ENCODE results near the gene WNT2B. TPM values are rescaled to one million over a fixed set of nuclear protein-coding genes. Genes with fewer than 3 reads are reported as not detected.

WNT2B gene
- total RNA-seq, 1 experiment from 2014 or later = 0.68 TPM

DNA sequence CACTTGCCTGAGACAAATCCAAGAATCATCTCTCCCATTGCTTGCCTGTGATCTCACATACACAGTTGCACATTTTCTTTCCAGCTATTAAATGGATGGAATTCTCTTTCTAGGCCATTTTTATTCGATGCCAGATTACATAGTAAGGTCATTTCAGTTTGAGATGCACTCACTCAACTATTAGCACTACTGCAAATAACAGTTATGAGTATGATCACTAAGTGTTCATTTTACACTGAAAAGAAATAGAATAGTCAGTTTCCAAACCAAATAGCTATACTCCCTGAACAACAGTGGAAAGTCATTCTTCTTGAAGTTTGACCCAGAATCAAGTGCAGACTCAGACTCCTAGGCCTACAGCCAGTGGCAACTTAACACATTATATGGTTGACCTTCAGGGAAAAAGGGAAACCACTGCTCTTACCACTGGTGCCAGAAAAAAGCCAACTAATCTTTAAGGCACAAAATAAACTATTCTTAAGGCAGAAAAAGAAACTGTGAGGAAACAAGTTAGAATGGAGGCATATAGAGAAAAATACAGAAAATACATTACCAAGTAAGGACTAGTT, 31.5 kb downstream of the WNT2B start:
- no peaks in the 10 kb centered on the region for H3K79me1 ChIP-seq (ENCODE audit: insufficient read depth, low read depth, low read length, poor library complexity, severe bottlenecking)
- H3K14ac ChIP-seq (ENCODE audit: insufficient read depth, low read length) = no peak overlapping the region
- no peak overlapping the region for H2AK5ac ChIP-seq (ENCODE audit: insufficient read length, low read length)
- no peak overlapping the region for H4K8ac ChIP-seq (replicated peaks; ENCODE audit: insufficient read length, low read depth, low read length)
- no peak overlapping the region for H2BK20ac ChIP-seq (ENCODE audit: low read depth, low read length, poor library complexity, severe bottlenecking)
- H4K20me1 ChIP-seq (ENCODE audit: control insufficient read depth, insufficient read depth, insufficient read length) = no peaks in the 10 kb centered on the region
- H3K27ac ChIP-seq (ENCODE audit: insufficient read length, low read depth, low read length) = no peak overlapping the region
- H3K27me3 Mint-ChIP-seq (ENCODE audit: low read depth) = no peaks in the 10 kb centered on the region
- no peaks in the 10 kb centered on the region for H3K23me2 ChIP-seq (ENCODE audit: insufficient read length, low read depth, low read length, poor library complexity, severe bottlenecking)
- no peaks in the 10 kb centered on the region for H3K9me3 ChIP-seq (ENCODE audit: control insufficient read depth, low read depth, low read length)
- H3K4me1 Mint-ChIP-seq = no peaks in the 10 kb centered on the region
- no peaks in the 10 kb centered on the region for H3K79me2 ChIP-seq (ENCODE audit: insufficient read depth, low read length)
- H3K9me3 Mint-ChIP-seq = no peaks in the 10 kb centered on the region
- H3K4me1 ChIP-seq (ENCODE audit: insufficient read depth, low read length) = no peaks in the 10 kb centered on the region
- no CpG with 5 or more reads among the region's 1 CpG for WGBS (ENCODE audit: extremely low coverage, insufficient read length, low lambda C conversion rate)
- no peak overlapping the region for H3K56ac ChIP-seq (ENCODE audit: insufficient read length, low read depth, low read length)
- DNase-seq = no peak
- no peak overlapping the region for H4K5ac ChIP-seq (ENCODE audit: insufficient read length, low read depth, low read length)
- H3K4me2 ChIP-seq (ENCODE audit: insufficient read depth, insufficient read length, low read length) = no peak overlapping the region
- H3T11ph ChIP-seq (ENCODE audit: low read length) = no peak overlapping the region
- H3K4me3 Mint-ChIP-seq = no peak overlapping the region
- H3K4ac ChIP-seq (ENCODE audit: low read depth, low read length) = no peak overlapping the region
- TF ChIP-seq, protein P1, sequence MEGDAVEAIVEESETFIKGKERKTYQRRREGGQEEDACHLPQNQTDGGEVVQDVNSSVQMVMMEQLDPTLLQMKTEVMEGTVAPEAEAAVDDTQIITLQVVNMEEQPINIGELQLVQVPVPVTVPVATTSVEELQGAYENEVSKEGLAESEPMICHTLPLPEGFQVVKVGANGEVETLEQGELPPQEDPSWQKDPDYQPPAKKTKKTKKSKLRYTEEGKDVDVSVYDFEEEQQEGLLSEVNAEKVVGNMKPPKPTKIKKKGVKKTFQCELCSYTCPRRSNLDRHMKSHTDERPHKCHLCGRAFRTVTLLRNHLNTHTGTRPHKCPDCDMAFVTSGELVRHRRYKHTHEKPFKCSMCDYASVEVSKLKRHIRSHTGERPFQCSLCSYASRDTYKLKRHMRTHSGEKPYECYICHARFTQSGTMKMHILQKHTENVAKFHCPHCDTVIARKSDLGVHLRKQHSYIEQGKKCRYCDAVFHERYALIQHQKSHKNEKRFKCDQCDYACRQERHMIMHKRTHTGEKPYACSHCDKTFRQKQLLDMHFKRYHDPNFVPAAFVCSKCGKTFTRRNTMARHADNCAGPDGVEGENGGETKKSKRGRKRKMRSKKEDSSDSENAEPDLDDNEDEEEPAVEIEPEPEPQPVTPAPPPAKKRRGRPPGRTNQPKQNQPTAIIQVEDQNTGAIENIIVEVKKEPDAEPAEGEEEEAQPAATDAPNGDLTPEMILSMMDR (conservative IDR thresholded peaks at IDR 0.05) = no peak
- no peak overlapping the region for H2AFZ ChIP-seq (ENCODE audit: low read length)
- H2BK12ac ChIP-seq (ENCODE audit: insufficient read length, low read depth, low read length) = no peak overlapping the region
- H3K18ac ChIP-seq (ENCODE audit: insufficient read length, low read depth, low read length) = no peak overlapping the region
- H2BK15ac ChIP-seq (ENCODE audit: low read depth, low read length) = no peak overlapping the region
- H2BK5ac ChIP-seq (ENCODE audit: insufficient read length, low read length) = no peak overlapping the region
- no peak overlapping the region for H4K91ac ChIP-seq (ENCODE audit: insufficient read length, low read depth, low read length)
- peaks cover 0 to 5% (median 4%) of the 10 kb centered on the region in 3 experiments; a peak in 1 of 7 replicates for H3K36me3 Mint-ChIP-seq (ENCODE audit: insufficient read depth in 1 of 3, low read depth in 3 of 3)
- no peak overlapping the region for H3K27ac Mint-ChIP-seq
- no peak overlapping the region for H3K9ac ChIP-seq (ENCODE audit: extremely low read depth, insufficient read length, low read length)
- no peaks in the 10 kb centered on the region for H3K27me3 ChIP-seq (ENCODE audit: insufficient read depth, low read length)
- H2BK120ac ChIP-seq (ENCODE audit: low read depth, low read length, poor library complexity, severe bottlenecking) = no peak overlapping the region
- H3K23ac ChIP-seq (ENCODE audit: insufficient read length, low read depth, low read length) = no peak overlapping the region
